ENCODE measurements around the gene SPATA2L.

Gene SPATA2L

GRCh38 chr16:89729293-89729692 lies 27.8 kb upstream of the SPATA2L start:
- no peak for DNase-seq (ENCODE audit: low read depth in 2 of 2)

- DNase-seq (ENCODE audit: low read depth in 2 of 2): no peak
Observed at GRCh38 chr16:89727406-89728120, 26.1 kb upstream of the SPATA2L start.

GRCh38 chr16:89723279-89724250 lies 22.1 kb upstream of the SPATA2L start:
- DNase-seq (ENCODE audit: low read depth in 2 of 2): peak in 1 of 2 donors; percentile 67

GRCh38 chr16:89722392-89723278 lies 21.1 kb upstream of the SPATA2L start:
- DNase-seq (ENCODE audit: low read depth in 2 of 2): peak in 1 of 2 donors; percentile 55

- peak; percentile 84 to 89 for DNase-seq (ENCODE audit: low read depth in 2 of 2)
Observed at GRCh38 chr16:89721546-89722391, 20.3 kb upstream of the SPATA2L start.

GRCh38 chr16:89720813-89721545 lies 19.5 kb upstream of the SPATA2L start, which contains the start of the genes VPS9D1 and ZNF276:
Gene VPS9D1 (minus strand): TSS chr16:89720898. CDS start chr16:89720861, 37 bp downstream.
Gene ZNF276 (plus strand): TSS chr16:89721537. CDS start chr16:89721641, 104 bp downstream.
- peak; percentile 72 to 88 for DNase-seq (ENCODE audit: low read depth in 2 of 2)

- DNase-seq (ENCODE audit: low read depth in 2 of 2): no peak
Observed at GRCh38 chr16:89720551-89720812, 19.0 kb upstream of the SPATA2L start.

- DNase-seq (ENCODE audit: low read depth in 2 of 2): no peak
Observed at GRCh38 chr16:89717688-89718505, 16.4 kb upstream of the SPATA2L start.

- no peak for DNase-seq (ENCODE audit: low read depth in 2 of 2)
Observed at GRCh38 chr16:89716916-89717687, 15.6 kb upstream of the SPATA2L start.

GRCh38 chr16:89716493-89716892 lies 15.0 kb upstream of the SPATA2L start:
- no peak for DNase-seq (ENCODE audit: low read depth in 2 of 2)

GRCh38 chr16:89712274-89712781 lies 10.8 kb upstream of the SPATA2L start:
- no peak for DNase-seq (ENCODE audit: low read depth in 2 of 2)

- DNase-seq (ENCODE audit: low read depth in 2 of 2): peak; percentile 53 to 66
Observed at GRCh38 chr16:89711601-89712273, 10.2 kb upstream of the SPATA2L start.

GRCh38 chr16:89710709-89711564 lies 9.4 kb upstream of the SPATA2L start:
- no peak for DNase-seq (ENCODE audit: low read depth in 2 of 2)

- no peak for DNase-seq (ENCODE audit: low read depth in 2 of 2)
Observed at GRCh38 chr16:89709716-89710432, 8.4 kb upstream of the SPATA2L start.

GRCh38 chr16:89709166-89709565 lies 7.7 kb upstream of the SPATA2L start:
- no peak for DNase-seq (ENCODE audit: low read depth in 2 of 2)

- DNase-seq (ENCODE audit: low read depth in 2 of 2): no peak
Observed at GRCh38 chr16:89708481-89708931, 7.0 kb upstream of the SPATA2L start.

Data from stimulated activated CD8-positive, alpha-beta memory T cell treated with anti-CD3 and anti-CD28 coated beads, Interleukin-7, amount 100 ng/mL, for 4 hours (primary cell).